K562 (cell line): ENCODE data around the gene MVB12B. TPM values are rescaled to one million over a fixed set of nuclear protein-coding genes. Genes with fewer than 3 reads are reported as not detected.

Experiments used
- ATAC-seq: fragments of 200-7000 bp; cut with Tn5 transposase; 3 replicates; pipeline ENCODE4 v1.9.1; 2020; ENCODE audit warnings: moderate library complexity
- BruUV-seq: library from RNA; stranded (reverse); fragments of 400-500 nt; replicated peaks from 2 replicates; lab custom pipeline; 2021; lab: Mats Ljungman, UMichigan
- CTCF ChIA-PET: fragments of 300-600 bp; formaldehyde crosslinking; extraction: SDS; loops from one replicate; lab custom pipeline; 2021; ENCODE audit warnings: low intra/inter-chr PET ratio; lab: Yijun Ruan, JAX
- POLR2A ChIA-PET: fragments of 300-600, 350-650 bp; sonication (Branson Sonifier 250); formaldehyde crosslinking; extraction: SDS; loops from one replicate; lab custom pipeline; 2021; ENCODE audit warnings: antibody characterized with exemption, inconsistent platforms; lab: Yijun Ruan, JAX
- DNase-seq, 4 experiments: peaks; one replicate each; pipeline versions ENCODE4 v3.0.0 to v3.0.0-alpha.2; 2011 to 2018; ENCODE audit warnings: low spot score in 3 of 4, mixed read lengths in 3 of 4; ENCODE audit errors: extremely low read depth in 1 of 4
- FAIRE-seq: peaks from 2 replicates; lab custom pipeline; 2011; peaks lifted over from hg19 to GRCh38; lab: Jason Lieb, UNC
- H2AFZ ChIP-seq: 2 replicates; pipeline ENCODE4 v1.6.0; 2011; ENCODE audit warnings: low read depth, low read length, control low read depth, inconsistent platforms
- H3K27ac ChIP-seq: fragments of 200-600 bp; 3 replicates; pipeline ENCODE4 v1.8.0; 2011; ENCODE audit warnings: low read depth, mild to moderate bottlenecking, control low read depth, inconsistent platforms, low read length, moderate library complexity, mixed read lengths; ENCODE audit errors: extremely low read depth
- H3K27me3 ChIP-seq, 2 experiments: fragments of 300-600 bp in 1 of 2; 2 replicates in 1 of 2; 3 replicates in 1 of 2; pipeline versions ENCODE4 v1.6.0 to v1.8.0; 2011; ENCODE audit warnings: inconsistent platforms in 2 of 2, low read length in 2 of 2, mild to moderate bottlenecking in 1 of 2, mixed read lengths in 1 of 2, moderate library complexity in 1 of 2; ENCODE audit not compliant: control insufficient read depth in 2 of 2, insufficient read depth in 2 of 2
- H3K36me3 ChIP-seq: fragments of 300-600 bp; 3 replicates; pipeline ENCODE4 v1.8.0; 2011; ENCODE audit warnings: mild to moderate bottlenecking, low read length, inconsistent platforms; ENCODE audit not compliant: control insufficient read depth, insufficient read depth
- H3K4me1 ChIP-seq, 2 experiments: fragments of 200-600 bp in 1 of 2; replicated peaks in 1 of 2; 2 replicates in 1 of 2; 3 replicates in 1 of 2; pipeline versions ENCODE4 v1.5.1 to v1.8.0; 2011; ENCODE audit warnings: inconsistent platforms in 2 of 2, low read length in 2 of 2, mild to moderate bottlenecking in 1 of 2, mixed read lengths in 1 of 2, moderate library complexity in 1 of 2; ENCODE audit not compliant: control insufficient read depth in 2 of 2, insufficient read depth in 2 of 2
- H3K4me2 ChIP-seq: 2 replicates; pipeline ENCODE4 v1.6.1; 2011; ENCODE audit warnings: low read length, control low read depth, inconsistent platforms, mixed read lengths; ENCODE audit not compliant: insufficient read depth
- H3K4me3 ChIP-seq: fragments of 200-600 bp; sonication (generic), shearing (Covaris generic); 2 replicates; pipeline ENCODE4 v1.5.1; 2016; ENCODE audit warnings: control low read depth, inconsistent platforms
- H3K79me2 ChIP-seq: fragments of 200-600 bp; 3 replicates; pipeline ENCODE4 v1.8.0; 2011; ENCODE audit warnings: low read length, inconsistent platforms; ENCODE audit not compliant: control insufficient read depth, insufficient read depth
- H3K9ac ChIP-seq, 2 experiments: 2 replicates each; pipeline versions ENCODE4 v1.6.0 to v1.6.1; 2011; ENCODE audit warnings: low read depth in 2 of 2, low read length in 2 of 2, control low read depth in 1 of 2, inconsistent platforms in 1 of 2, mild to moderate bottlenecking in 1 of 2, mixed read lengths in 1 of 2; ENCODE audit not compliant: insufficient read depth in 1 of 2
- H3K9me1 ChIP-seq: one replicate; pipeline ENCODE4 v1.6.0; 2011; ENCODE audit warnings: inconsistent platforms, mild to moderate bottlenecking, low read length, moderate library complexity; ENCODE audit not compliant: control insufficient read depth, insufficient read depth
- H3K9me3 ChIP-seq: replicated peaks from 2 replicates; pipeline ENCODE4 v1.5.1; 2011; ENCODE audit warnings: low read depth, low read length, inconsistent platforms; ENCODE audit not compliant: control insufficient read depth, insufficient read depth
- H4K20me1 ChIP-seq: replicated peaks from 2 replicates; pipeline ENCODE4 v1.6.1; 2011; ENCODE audit warnings: low read length, inconsistent platforms, mixed read lengths; ENCODE audit not compliant: control insufficient read depth, insufficient read depth
- FOXP1 ChIP-seq: sonication (generic); formaldehyde crosslinking; IDR thresholded peaks from 2 replicates; pipeline ENCODE4 v1.8.0; 2022; ENCODE audit warnings: mild to moderate bottlenecking, missing genetic modification reagents
- GATA2 ChIP-seq: sonication (generic); formaldehyde crosslinking; IDR thresholded peaks from 2 replicates; pipeline ENCODE4 v1.4.0; 2020; ENCODE audit warnings: mild to moderate bottlenecking, missing genetic modification reagents
- PRMT5 ChIP-seq: sonication (generic); formaldehyde crosslinking; IDR thresholded peaks from 2 replicates; pipeline ENCODE4 v1.5.0; 2020; ENCODE audit warnings: missing genetic modification reagents
- SNIP1 ChIP-seq: fragments of 450-650 bp; IDR thresholded peaks from 2 replicates; pipeline ENCODE4 v1.7.1; 2017; ENCODE audit warnings: low read depth, mild to moderate bottlenecking
- TEAD2 ChIP-seq: fragments of 450-650 bp; IDR thresholded peaks from 2 replicates; pipeline ENCODE4 v1.6.1; 2016; ENCODE audit warnings: missing genetic modification characterization, control low read depth, missing compliant biosample characterization
- TRIM28 ChIP-seq: fragments of 450-650 bp; IDR thresholded peaks from 2 replicates; pipeline ENCODE4 v1.6.1; 2017
- ZNF316 ChIP-seq: fragments of 450-650 bp; IDR thresholded peaks from 2 replicates; pipeline ENCODE4 v1.6.1; 2016
- ZNF512 ChIP-seq: IDR thresholded peaks from 2 replicates; pipeline ENCODE4 v1.6.1; 2016; ENCODE audit warnings: missing genetic modification characterization, missing compliant biosample characterization
- ZNF830 ChIP-seq: fragments of 250-450 bp; sonication (Bioruptor Pico); IDR thresholded peaks from 2 replicates; pipeline ENCODE4 v1.5.0; 2021; ENCODE audit warnings: mild to moderate bottlenecking
- WGBS: fragments of 100-300 bp; shearing (Covaris generic); methylation state at CpG from one replicate; pipeline ENCODE4 v1.1.6; 2016; ENCODE audit warnings: low coverage, mixed read lengths; ENCODE audit not compliant: insufficient coverage; ENCODE audit errors: missing lambda C conversion rate; 5-methylcytosine and 5-hydroxymethylcytosine counted together
- in situ Hi-C: fragments of 300-500 bp; cut with MboI; formaldehyde crosslinking; loops from 4 replicates; pipeline ENCODE4 v1.15.0; 2018; ENCODE audit warnings: inconsistent platforms, mixed read lengths
- intact Hi-C: fragments of 100-400 bp; cut with micrococcal nuclease; formaldehyde crosslinking; loops from 2 replicates; pipeline ENCODE4 v1.14.2; 2022
- polyA plus RNA-seq, 8 experiments: library from polyadenylated mRNA; depleted of rRNA in 4 of 8; stranded (reverse) in 5 of 8; unstranded in 3 of 8; fragments of >200 nt; fragmentation: Nextera tagmentation in 2 of 8; fragmentation: Illumina TruSeq in 1 of 8; extraction: Ambion mirVana in 2 of 8; extraction: Trizol in 1 of 8; gene quantifications; 2 replicates each; pipeline versions ENCODE4 v1.2.1 to v1.2.3, GENCODE V29; 2011 to 2014; ENCODE audit warnings: inconsistent platforms in 1 of 8, missing spikeins in 1 of 8
- total RNA-seq, 7 experiments: library from RNA; depleted of rRNA in 6 of 7; stranded (reverse); fragments of >200 nt in 6 of 7; fragmentation: Illumina TruSeq in 2 of 7; extraction: Trizol in 2 of 7; gene quantifications; 2 replicates each; pipeline versions ENCODE4 v1.2.1 to v1.2.3, GENCODE V29; 2011 to 2021; ENCODE audit warnings: low replicate concordance in 1 of 7

MVB12B gene
- total and polyA plus RNA-seq, 9 of the 15 experiments (the other 6 are each of a cell fraction or from before 2014, with no cell fraction given): not detected

DNA sequence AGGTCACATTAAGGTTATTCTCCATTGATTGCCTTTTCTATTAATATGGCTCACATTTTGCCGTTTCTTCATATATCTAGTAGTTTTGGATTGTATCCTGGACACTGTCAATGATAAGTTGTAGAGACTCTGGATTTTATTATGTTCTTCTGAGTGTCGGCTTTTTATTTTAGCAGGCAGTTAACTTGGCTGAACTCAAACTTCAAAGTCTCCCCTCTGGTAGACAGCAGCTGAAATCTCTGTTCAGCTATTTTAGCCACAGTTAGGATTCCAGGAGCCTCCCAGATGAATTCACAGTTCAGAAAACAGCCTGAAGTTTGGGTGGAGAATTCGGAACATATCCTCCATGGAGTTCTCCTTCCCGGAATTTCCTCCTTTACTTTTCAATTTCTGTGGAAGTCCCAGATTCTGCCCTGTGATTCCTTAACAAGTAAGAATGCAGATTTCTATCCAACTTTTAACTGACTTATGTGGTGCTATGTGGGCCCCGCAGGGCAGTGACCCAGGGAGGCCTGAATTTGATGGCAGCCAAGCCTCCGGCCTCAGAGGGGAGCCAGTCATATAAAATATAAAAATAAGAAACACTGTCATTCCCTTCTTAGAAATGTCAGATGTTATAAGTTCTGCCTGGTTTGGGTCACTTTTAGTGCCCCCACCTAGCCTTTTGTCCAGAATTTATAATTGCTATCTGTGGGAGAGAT is 39.3 kb upstream of the MVB12B start:
- DNase-seq (no peak), ATAC-seq (no peak), FAIRE-seq (no peak)
- Histone ChIP-seq H3K27ac (no peak overlapping the region), H4K20me1 (no peaks in the 10 kb centered on the region), H3K79me2 (no peaks in the 10 kb centered on the region), H3K9ac (no peak overlapping the region)
- no TSS peak for BruUV-seq
- in situ Hi-C loops: no loop called here
- POLR2A ChIA-PET: interaction anchor here (1.6 kb wide), 1 partner anchor 15 kb away, joined by 3 read pairs; no protein-coding TSS in a partner anchor
- CTCF ChIA-PET: no interaction called here
- TF ChIP-seq TEAD2 (tag) (no peak), FOXP1 (CRISPR knock-in tag) (no peak), ZNF830 (no peak), ZNF316 (no peak), SNIP1 (no peak), PRMT5 (no peak), TRIM28 (no peak), ZNF512 (tag) (no peak), GATA2 (CRISPR knock-in tag) (no peak)
- TF ChIP-seq, all 486 proteins: peak for 0
- Histone ChIP-seq H3K36me3 (no peaks in the 10 kb centered on the region), H3K9me1 (no peaks in the 10 kb centered on the region), H2AFZ (no peak overlapping the region), H3K4me3 (no peak overlapping the region), H3K4me1 (no peaks in the 10 kb centered on the region), H3K9me3 (no peaks in the 10 kb centered on the region), H3K4me2 (no peak overlapping the region), H3K27me3 (peaks cover 0 to 19% of the 10 kb centered on the region in 2 experiments; a peak in 1 of 5 replicates)
- intact Hi-C loops: no loop called here
- 0% methylated on average over 6 of the region's 6 CpGs for WGBS
